NCI-H345 (cell line): ENCODE results near the gene MBL2.
A peak's percentile ranks its signal among the peaks of the same experiment; 100 is the strongest.

ENCODE experiments used
- DNase-seq: peaks from one replicate; lab custom pipeline; 2025; lab: John Stamatoyannopoulos, UW

Gene MBL2

DNA sequence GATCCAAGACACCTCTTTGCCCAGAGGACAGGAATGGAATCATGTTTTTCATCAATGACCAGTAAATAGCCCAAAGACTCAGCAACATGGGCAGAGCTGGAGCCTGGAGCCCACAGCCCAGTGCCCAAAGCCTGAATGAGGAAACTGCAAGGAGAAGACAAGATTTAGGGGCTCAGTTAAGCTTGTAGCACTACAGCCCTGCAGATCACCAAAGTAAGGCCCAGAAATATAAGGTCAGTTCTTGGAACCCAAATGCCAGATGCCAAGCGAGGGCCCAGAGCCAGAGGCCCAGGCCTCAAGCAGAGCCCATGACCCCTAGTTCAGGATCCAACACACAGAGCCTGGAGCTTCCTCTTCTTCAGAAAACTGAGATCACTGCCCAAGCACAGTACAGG, 32.4 kb downstream of the MBL2 start:
- DNase-seq, result no peak

DNA sequence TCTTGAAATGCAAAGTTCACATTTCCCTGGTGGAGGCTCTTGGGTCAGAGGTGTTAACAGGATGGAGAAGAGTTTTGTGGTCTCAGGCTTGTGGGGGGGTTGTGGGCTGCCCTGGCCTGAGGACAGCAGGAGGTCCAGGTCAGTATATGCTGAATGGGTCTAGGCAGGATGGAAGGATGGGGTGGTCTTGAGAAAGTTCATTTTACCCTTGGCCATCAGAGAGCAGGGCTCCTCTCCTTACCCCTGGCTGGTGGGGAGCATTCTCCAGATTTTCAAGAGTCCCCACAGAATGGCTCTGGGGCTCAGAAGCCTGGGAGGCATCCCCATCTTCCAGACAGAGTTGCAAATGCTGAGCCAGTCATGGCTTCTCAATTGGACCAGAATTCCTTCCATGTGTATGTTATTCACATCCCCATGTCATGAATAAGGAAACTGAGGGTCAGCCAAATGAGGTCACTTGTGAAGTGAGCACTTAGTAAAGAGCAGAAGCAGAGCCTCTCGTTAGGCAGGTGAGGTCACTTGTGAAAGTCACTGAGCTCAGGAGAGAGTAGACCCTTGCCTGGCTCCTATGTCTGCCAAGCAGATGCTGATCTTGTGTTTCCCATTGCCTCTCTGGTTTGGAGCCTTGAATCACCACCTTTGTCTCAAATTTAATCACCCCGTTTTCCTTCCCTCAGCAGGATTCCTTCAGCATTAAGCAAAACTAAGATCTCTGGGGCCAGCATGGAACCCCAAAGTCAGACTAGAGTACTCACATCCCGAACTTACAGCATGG, 33.0 kb downstream of the MBL2 start:
- DNase-seq, result no peak

DNA sequence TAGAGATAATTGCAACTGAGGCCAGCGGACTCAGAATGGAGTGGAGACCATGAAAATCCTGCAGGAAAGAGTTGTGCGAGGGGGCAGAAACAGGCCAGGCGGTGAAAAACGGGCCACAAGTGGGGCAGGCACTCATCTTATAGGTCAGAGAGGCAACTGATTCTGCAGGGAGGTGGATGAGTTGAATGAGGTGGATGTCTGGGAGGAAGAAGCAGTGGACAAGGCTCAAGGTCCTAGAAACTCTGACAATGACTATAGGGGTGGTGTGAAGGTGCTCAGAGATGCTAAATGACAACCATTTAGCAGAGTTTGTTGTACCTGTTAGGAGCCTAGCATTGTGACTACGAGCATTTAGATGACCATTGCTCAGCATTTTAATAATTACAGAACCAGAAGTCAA, 33.6 kb downstream of the MBL2 start:
- no peak for DNase-seq

DNA sequence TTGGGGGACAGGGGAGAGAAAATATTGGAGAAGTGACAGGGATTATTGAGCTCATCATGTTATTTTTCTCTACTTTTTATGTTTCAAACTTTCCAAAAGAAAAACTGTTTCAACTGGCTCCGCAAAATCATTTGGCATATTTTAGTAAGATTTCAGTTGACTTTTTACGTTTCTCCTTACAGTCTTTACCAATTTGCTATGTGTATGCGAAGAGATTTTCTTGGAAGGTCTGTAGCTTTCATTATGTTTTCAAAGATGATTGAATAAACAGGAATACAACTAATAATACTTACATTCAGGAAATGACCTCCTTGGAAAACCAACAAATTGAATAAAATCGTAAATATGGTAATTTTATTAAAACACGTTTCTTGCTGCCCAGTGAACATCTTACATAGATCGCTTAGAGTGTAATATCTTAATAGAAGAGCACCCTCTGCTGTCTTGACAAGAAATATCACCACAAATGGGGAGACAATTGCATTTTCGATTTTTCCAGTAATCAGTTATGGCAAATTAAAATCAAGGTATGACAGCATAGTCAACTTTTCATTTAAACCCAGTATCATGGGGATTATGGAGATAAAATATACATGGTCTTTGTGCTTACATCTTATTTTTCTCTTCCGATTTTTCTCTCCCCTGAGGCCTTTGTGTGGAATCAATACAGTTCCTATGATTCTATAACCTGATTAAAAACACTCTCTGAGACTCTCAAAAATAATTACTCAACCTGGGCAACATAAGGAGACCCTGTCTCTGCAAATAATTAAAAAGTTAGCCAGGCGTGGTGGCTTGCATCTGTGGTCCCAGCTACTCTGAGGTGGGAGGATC, 43.1 kb downstream of the MBL2 start:
- peak; percentile 37 for DNase-seq

DNA sequence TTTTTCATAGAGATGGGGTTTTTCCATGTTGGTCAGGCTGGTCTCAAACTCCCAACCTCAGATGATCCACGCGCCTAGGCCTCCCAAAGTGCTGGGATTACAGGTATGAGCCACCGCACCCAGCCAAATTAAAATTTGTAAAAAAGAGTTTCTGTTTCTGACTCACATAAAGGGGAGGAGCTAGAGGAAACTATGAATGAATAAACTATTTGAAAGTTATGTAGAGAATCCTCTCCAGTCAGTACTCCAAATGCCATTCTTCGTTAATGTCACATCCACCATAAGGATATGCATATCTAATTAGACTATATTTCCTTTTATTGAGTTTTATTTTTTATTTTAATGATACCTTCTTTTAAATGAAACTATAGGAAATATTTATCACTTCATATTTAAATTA, 52.6 kb downstream of the MBL2 start:
- DNase-seq, result no peak
